Left lung (tissue), 10 donors: ENCODE results near the gene AMDHD2. TPM values are rescaled to one million over a fixed set of nuclear protein-coding genes. Genes with fewer than 3 reads are reported as not detected.

ENCODE experiments used
- ATAC-seq: fragments of 200-7000 bp; cut with Tn5 transposase; one replicate; pipeline ENCODE4 v1.9.1; 2020; ENCODE audit warnings: moderate library complexity
- DNase-seq, 4 donors: peaks; one replicate each; pipeline ENCODE4 v3.0.0-alpha.2; 2013 to 2020
- H3K27ac ChIP-seq, 2 donors: fragments of 200-600 bp; sonication (generic) in 1 of 2; one replicate each; pipeline versions ENCODE4 v1.5.0 to v1.8.0; 2020 to 2021
- H3K27me3 ChIP-seq, 2 donors: fragments of 200-600 bp; sonication (generic) in 1 of 2; one replicate each; pipeline versions ENCODE4 v1.5.0 to v1.8.0; 2020 to 2021
- H3K36me3 ChIP-seq, 2 donors: fragments of 200-600 bp; sonication (generic) in 1 of 2; one replicate each; pipeline versions ENCODE4 v1.5.0 to v1.8.0; 2020 to 2021
- H3K4me1 ChIP-seq, 2 donors: fragments of 200-600 bp; one replicate each; pipeline ENCODE4 v1.8.0; 2021
- H3K4me3 ChIP-seq, 2 donors: fragments of 200-600 bp; sonication (generic) in 1 of 2; one replicate each; pipeline versions ENCODE4 v1.5.0 to v1.8.0; 2020 to 2021; ENCODE audit warnings: mild to moderate bottlenecking in 1 of 2
- H3K9me3 ChIP-seq, 2 donors: fragments of 200-600 bp; sonication (generic) in 1 of 2; one replicate each; pipeline versions ENCODE4 v1.5.0 to v1.8.0; 2020 to 2021
- CTCF ChIP-seq, 2 donors: fragments of 200-600 bp; sonication (generic) in 1 of 2; IDR thresholded peaks; one replicate each; pipeline versions ENCODE4 v1.5.0 to v1.8.0; 2021; ENCODE audit warnings: antibody characterized with exemption in 2 of 2
- intact Hi-C, 2 donors: fragments of 100-400 bp; cut with DNase I; formaldehyde crosslinking; loops; one replicate each; pipeline versions ENCODE4 v1.11.2 to v1.14.2; 2022
- polyA plus RNA-seq, 6 donors: library from polyadenylated mRNA; unstranded; fragments of 120-200 nt; gene quantifications; one replicate each; pipeline ENCODE4 v1.2.1, GENCODE V29; 2013; ENCODE audit not compliant: insufficient read length in 6 of 6
- total RNA-seq, 2 donors: library from RNA; stranded (reverse); fragmentation: NEBNext Ultra II Directional; extraction: Animal tissue kit (Norgen Biotek cat#: 25700); gene quantifications; one replicate each; pipeline ENCODE4 v1.2.1, GENCODE V29; 2021
- donor health status: DM: no; HTN: yes; CAD: no.
- donor health status: DM: no; HTN: no; CAD: no.

Gene AMDHD2
- total and polyA plus RNA-seq, 8 donors = 13.4 to 62.4 (median 17.4) TPM

DNA sequence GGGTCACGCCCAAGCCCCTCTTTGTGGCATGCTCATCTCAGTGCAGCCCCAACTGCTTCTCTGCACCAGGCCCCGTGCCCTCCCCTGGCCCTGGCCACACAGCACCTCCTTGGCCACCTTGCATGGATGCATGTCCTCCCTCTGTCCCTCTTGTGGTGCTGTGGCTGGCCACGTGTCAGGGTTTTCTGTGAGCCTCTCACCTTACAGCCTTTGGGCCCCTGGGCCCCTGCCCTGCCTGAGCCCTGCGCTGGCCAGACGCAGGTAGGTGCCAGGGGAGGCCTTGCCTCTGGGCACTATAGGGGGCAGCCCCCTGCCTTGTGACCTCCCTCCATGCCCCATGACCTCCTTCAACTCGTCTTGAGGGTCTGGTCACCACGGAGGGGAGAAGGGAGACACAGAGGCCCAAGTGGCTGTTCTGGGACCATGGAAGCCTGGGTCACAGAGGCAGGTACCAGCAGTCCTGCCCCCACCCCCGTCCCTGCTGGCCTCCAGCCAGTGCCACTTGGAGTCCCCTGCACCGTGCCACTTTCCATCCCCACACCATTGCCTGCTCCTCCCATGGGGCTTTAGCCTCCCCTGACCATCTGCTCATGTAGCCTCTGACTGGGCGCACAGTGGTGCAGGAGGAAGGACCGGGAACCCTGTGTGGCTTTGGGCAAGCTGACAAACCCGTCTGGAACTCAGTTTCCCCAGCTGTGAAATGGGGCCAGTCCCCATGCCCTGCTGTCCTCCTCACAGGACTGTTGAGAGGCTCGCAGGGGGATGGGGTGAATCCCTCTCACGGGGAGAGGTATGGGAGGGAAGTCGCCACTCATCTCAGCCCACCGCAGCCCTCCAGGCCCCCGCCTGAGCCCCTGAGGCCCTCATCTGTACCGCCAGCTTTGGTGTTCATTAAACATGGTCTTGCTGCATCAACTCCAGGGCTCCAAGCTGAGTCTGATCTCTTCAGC, 17.9 kb upstream of the AMDHD2 start:
- peaks cover 12 to 58% of the 10 kb centered on the region in 2 donors for H3K4me1 ChIP-seq
- TF ChIP-seq CTCF (IDR thresholded peaks at IDR 0.05) = no peak
- peak in 1 of 4 donors; percentile 64 for DNase-seq
- H3K4me3 ChIP-seq = no peak overlapping the region
- peaks cover 0 to 39% of the 10 kb centered on the region in 2 donors for H3K36me3 ChIP-seq
- intact Hi-C loops = loop anchor here in 1 of 2 donors (5.0 kb wide), 1 partner anchor 160 kb away; the partner anchor contains the start of gene ABCA3
- no peaks in the 10 kb centered on the region for H3K9me3 ChIP-seq
- ATAC-seq = no peak
- no peaks in the 10 kb centered on the region for H3K27me3 ChIP-seq
- peak overlapping the region in 1 of 2 donors; percentile 42 for H3K27ac ChIP-seq

DNA sequence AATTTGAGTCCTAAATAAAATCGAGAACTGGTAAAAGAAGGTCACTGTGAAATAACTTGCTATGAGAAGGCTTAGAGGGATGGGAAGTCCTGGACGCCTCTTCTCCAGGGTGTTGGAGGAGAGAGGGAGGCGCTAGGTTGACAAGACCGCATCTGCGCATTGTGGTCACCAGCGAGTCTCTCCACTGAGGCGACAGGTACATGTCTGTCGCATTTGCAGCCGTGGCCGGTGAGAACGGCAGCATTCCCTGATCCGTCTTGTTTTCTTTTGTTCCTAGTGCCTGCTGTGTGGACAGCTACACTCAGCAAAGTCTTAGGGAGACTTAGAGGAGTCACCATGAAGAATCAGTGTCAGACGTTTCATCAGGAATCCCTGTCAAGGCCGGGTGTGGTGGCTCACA, 14.5 kb upstream of the AMDHD2 start:
- H3K9me3 ChIP-seq = no peaks in the 10 kb centered on the region
- ATAC-seq = no peak
- H3K4me3 ChIP-seq = no peak overlapping the region

DNA sequence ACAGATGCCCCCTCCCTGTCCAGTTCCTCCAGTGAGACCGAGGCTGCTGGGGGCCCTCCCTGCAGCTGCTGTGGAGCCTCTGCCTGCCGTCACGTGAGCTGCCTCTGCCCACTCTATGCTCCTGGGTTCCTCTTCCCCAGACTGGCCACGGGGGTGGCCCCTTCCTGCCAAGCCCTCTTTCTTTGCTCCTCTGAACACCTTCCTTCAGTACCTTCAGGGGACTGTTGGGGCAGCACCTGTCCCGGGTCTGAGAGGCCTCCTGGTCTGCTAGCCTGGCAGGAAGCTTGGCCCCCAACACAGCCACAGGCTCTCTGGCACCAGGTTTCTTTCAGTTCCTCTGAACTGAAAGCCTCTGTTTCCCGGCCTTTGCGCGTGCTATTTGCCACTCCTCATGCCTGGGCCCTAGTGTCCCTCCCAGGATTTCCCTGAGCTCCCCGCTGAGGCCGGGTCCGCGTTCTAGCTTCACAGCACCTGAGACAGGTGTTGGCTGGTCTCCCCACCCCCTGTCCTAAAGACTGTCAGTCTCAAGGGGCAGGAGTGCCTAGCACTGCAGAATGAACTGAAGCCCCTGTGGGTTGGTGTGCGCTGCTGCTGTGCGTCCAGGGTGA, 13.0 kb upstream of the AMDHD2 start:
- H3K36me3 ChIP-seq = peaks cover 0 to under 1% of the 10 kb centered on the region in 2 donors
- intact Hi-C loops = no loop called here
- peak in 1 of 2 donors; percentile 17 for TF ChIP-seq CTCF (IDR thresholded peaks at IDR 0.05)
- H3K4me3 ChIP-seq = peak overlapping the region in 1 of 2 donors; percentile 6
- H3K27me3 ChIP-seq = no peaks in the 10 kb centered on the region
- peak in 2 of 4 donors; percentile 82 to 87 for DNase-seq
- H3K27ac ChIP-seq = peak overlapping the region; percentile 75 to 91
- H3K9me3 ChIP-seq = no peaks in the 10 kb centered on the region
- H3K4me1 ChIP-seq = peaks cover 0 to 74% of the 10 kb centered on the region in 2 donors
- peak; percentile 46 for ATAC-seq

More for the DNA sequence above, 14.5 kb upstream of the AMDHD2 start:
- Histone ChIP-seq H3K4me1 (peaks cover 0 to 74% of the 10 kb centered on the region in 2 donors), H3K36me3 (peaks cover 0 to 6% of the 10 kb centered on the region in 2 donors), H3K27me3 (no peaks in the 10 kb centered on the region), H3K27ac (no peak overlapping the region)
- intact Hi-C loops = no loop called here
- no peak for TF ChIP-seq CTCF (IDR thresholded peaks at IDR 0.05)
- DNase-seq = no peak

DNA sequence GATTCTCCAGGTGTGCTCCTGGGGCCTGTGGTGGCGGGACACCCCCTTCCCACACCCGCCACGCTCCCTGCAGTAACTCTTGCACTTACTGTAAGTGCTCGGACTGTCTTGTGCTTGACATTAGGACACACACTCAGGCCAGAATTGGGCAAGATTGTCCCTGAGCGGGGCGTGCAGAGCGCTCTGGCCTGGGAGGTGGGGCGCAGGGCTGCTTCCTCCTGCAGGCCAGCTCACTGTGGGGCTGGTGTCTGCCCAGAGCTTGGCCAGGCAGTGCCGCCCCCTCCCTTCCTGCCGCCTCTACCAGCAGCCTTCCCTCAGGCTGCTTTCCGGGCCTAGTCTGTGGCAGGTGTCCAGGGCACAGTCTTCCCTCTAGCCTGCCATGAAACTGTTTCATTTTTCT, 12.5 kb upstream of the AMDHD2 start:
- Histone ChIP-seq H3K4me1 (peaks cover 0 to 73% of the 10 kb centered on the region in 2 donors), H3K9me3 (no peaks in the 10 kb centered on the region), H3K27ac (peak overlapping the region; percentile 75 to 91), H3K36me3 (no peaks in the 10 kb centered on the region), H3K27me3 (no peaks in the 10 kb centered on the region), H3K4me3 (peak overlapping the region in 1 of 2 donors; percentile 6)
- DNase-seq (peak in 2 of 4 donors; percentile 82 to 94), ATAC-seq (peak; percentile 67)
- intact Hi-C loops = no loop called here
- TF ChIP-seq CTCF (IDR thresholded peaks at IDR 0.05) = no peak
